Cardiac fibroblast (primary cell): ENCODE measurements around the gene MED22.

Experiments used
- DNase-seq, 2 donors: peaks; one replicate each; pipeline versions ENCODE4 v3.0.0 to v3.0.0-alpha.2; 2010; ENCODE audit warnings: low read depth in 2 of 2
- H3K4me3 ChIP-seq, 2 donors: replicated peaks in 1 of 2; 1 replicate in 1 of 2; 2 replicates in 1 of 2; pipeline ENCODE4 v1.5.1; 2011; ENCODE audit warnings: low read depth in 2 of 2, low read length in 2 of 2, mild to moderate bottlenecking in 2 of 2, moderate library complexity in 1 of 2
- CTCF ChIP-seq: IDR thresholded peaks from one replicate; pipeline ENCODE4 v1.5.1; 2011; ENCODE audit warnings: low read depth, mild to moderate bottlenecking, low read length, inconsistent platforms

The MED22 gene

DNA sequence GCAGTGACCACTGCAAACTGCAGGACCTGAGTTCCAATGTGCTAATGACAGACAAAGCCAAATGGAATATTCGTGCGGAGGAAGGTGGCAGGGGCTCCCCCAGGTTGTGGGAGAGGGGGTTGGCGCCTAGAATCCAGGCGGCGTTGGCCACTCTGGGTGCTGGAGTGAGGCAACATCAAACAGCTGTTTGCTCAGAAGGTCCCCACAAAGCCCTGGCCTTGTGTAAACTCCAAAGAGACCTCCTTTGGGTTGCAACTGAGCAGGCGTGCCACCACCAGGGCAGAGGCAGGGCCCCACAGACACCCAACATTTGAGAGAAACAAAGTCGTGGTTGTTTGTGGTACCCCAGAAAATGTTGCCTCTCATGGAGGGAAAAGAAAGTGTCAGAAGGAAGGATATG is 42.8 kb upstream of the MED22 start:
- H3K4me3 ChIP-seq = no peak overlapping the region
- DNase-seq = no peak
- TF ChIP-seq CTCF = no peak

DNA sequence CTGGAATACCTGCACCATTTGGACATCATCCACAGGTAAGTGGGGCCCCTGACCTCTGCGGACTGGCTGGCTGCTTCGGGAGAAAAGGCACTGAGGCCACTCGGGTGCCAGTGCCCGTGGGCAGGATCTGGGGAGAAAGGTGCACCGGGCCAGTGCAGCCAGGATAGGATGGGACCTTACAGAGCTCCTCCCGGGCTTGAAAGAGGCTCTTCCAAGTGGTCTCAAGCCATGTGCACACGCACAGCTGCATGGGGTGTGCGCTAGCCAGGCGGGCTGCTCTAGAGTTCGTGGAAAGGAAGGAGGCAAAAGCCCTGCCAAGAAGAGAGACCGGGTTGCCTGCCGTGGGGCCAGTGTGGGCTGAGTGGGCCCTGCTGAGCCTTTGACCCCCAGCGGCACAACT is 41.6 kb upstream of the MED22 start:
- DNase-seq = no peak
- TF ChIP-seq CTCF = no peak
- H3K4me3 ChIP-seq = no peak overlapping the region

DNA sequence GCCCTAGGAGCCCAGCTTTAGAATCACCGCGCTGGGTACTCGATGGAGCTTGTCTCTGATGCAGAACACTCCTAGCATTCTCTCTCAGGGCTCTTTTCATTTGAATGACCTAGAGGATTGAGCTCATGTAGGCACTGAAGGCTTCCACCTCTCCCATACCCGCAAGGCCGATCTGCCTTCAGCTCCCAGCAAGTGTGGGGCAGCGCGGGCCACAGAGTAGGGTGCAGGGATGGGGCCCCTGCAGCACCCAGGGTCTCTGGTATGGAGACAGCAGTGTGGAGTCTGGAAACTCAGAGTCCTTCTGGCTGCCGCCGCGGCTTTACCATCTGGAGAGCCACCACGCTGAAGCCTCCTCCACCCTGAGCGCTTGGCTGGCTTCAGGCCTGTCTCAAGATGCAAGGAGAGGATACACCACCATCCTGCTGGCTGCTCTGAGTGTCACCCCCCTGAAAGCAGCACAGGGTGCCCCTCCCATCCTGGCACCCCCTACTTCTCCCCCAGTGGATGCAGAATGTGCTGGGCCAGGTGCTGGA is 41.2 kb upstream of the MED22 start:
- TF ChIP-seq CTCF = no peak
- no peak overlapping the region for H3K4me3 ChIP-seq
- DNase-seq = no peak

DNA sequence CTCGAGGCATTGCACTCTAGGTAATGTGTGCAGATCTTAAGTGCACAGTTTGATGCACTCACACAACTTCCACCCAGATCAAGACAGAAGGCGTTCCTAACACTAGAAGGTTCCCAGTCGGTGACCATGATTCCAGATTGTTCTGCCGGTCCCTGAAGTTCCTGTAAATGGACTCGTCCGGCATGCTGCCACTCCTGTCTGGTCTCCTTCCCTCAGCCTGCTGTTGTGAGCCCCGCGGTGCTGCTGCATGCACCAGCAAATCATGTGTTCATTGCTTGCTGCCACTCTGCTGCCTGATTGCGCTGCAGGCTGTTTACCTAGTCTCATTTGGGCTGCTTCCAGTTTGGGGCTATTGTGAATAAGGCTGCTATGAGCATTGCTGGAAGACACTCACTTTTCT is 39.7 kb upstream of the MED22 start:
- H3K4me3 ChIP-seq = no peak overlapping the region
- no peak for TF ChIP-seq CTCF
- DNase-seq = no peak

DNA sequence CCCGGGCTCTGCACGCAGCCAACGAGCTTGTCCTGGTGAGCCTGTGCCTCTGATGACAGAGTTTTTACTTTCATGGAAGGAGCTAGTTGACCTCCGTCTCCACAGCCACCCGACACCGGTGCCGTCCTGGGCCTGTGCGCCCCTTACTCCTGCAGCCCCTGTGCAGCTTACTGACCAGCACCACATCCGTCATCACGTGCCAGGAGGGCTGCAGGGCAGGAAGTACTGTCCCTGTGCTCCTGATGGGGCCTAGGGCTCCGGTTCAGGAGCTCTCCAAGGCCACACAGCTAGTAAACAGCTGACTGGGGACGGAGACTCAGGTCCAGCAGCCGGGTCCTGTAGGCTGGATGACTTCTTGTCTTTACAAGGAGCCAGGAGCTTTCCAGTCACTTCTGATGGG is 38.4 kb upstream of the MED22 start:
- H3K4me3 ChIP-seq = no peak overlapping the region
- no peak for TF ChIP-seq CTCF
- no peak for DNase-seq

DNA sequence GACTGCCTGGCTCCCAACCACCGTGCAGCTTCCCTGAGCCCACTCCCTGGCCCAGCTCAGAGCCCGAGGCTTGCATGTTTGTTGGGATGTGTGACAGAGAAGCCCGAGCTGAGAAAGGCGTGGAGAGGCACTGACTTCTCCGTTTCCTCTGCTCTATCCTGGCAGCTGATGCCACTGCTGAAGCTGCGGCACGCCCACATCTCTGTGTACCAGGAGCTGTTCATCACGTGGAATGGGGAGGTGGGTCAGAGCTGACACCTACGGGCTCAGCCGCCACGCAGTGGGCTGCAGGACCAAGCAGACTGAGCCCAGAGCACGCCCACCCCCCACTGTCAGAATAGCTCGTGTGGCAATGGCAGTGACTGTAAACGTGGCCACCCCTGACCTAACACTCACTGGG is 37.5 kb upstream of the MED22 start:
- no peak overlapping the region for H3K4me3 ChIP-seq
- no peak for TF ChIP-seq CTCF
- DNase-seq = no peak

DNA sequence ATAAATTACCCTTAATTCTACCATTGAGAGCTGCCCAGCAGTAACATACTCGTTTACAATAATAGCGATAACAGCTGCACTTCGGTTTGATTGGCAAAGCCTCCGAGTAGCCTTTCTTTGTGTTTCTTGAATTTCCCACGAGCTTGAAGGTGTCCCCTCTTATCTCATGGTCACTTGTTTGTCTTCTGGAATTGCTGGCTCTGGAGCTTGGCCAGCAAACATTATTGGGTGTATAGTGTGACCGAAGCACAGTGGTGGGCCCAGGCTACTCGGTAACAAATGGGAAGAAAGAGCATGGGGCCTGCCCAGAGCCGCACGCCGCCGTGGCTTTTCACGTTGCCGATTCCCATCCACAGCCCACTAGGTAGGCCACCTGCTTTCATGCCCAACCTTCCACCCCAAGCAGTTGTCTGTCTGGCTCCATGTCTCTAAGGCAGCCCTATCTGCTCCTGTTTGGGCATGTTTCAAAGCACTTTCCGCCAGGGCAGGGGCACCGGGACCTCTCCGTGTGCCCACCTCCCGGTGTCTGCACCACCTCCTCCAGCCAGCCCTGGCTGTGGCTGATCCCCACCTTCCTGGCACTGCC is 36.9 kb upstream of the MED22 start:
- no peak overlapping the region for H3K4me3 ChIP-seq
- TF ChIP-seq CTCF = no peak
- DNase-seq = no peak
